ENCODE data around the gene RICTOR. TPM values are rescaled to one million over a fixed set of nuclear protein-coding genes. Genes with fewer than 3 reads are reported as not detected.

RICTOR gene
- total RNA-seq, 1 experiment from 2014 or later, result 22.4 TPM

- H3K27ac Mint-ChIP-seq, result no peak overlapping the region
- H3K27me3 Mint-ChIP-seq (ENCODE audit: low read depth), result peaks cover 5% of the 10 kb centered on the region; the same call in 1 of the 2 replicates
- POLR2A ChIA-PET, result no interaction called here
- peaks cover 21% of the 10 kb centered on the region for H3K36me3 Mint-ChIP-seq
- no peaks in the 10 kb centered on the region for H3K4me1 Mint-ChIP-seq
- CTCF ChIA-PET, result interaction anchor here (2.0 kb wide), 1 partner anchor 15 kb away, joined by 5 read pairs; no protein-coding TSS in a partner anchor
- H3K4me3 Mint-ChIP-seq, result no peak overlapping the region
- TF ChIP-seq JAZF1 (CRISPR knock-in tag; IDR thresholded peaks at IDR 0.05) (no peak), OVOL2 (CRISPR knock-in tag; IDR thresholded peaks at IDR 0.05; ENCODE audit: borderline replicate concordance) (no peak), PREB (CRISPR knock-in tag; IDR thresholded peaks at IDR 0.05; ENCODE audit: borderline replicate concordance) (no peak), CBFB (CRISPR knock-in tag; IDR thresholded peaks at IDR 0.05; ENCODE audit: low read depth) (no peak), ZSCAN18 (CRISPR knock-in tag; IDR thresholded peaks at IDR 0.05) (no peak), CTCF (IDR thresholded peaks at IDR 0.05) (no peak), ERG (CRISPR knock-in tag; IDR thresholded peaks at IDR 0.05) (no peak), NFATC4 (CRISPR knock-in tag; IDR thresholded peaks at IDR 0.05) (no peak), MXD4 (CRISPR knock-in tag; IDR thresholded peaks at IDR 0.05; ENCODE audit: borderline replicate concordance) (no peak), ZNF317 (CRISPR knock-in tag; IDR thresholded peaks at IDR 0.05; ENCODE audit: borderline replicate concordance, low read depth) (no peak), ZBTB21 (CRISPR knock-in tag; IDR thresholded peaks at IDR 0.05; ENCODE audit: borderline replicate concordance) (no peak), GABPB1 (CRISPR knock-in tag; IDR thresholded peaks at IDR 0.05) (no peak)
- TF ChIP-seq, protein P1, sequence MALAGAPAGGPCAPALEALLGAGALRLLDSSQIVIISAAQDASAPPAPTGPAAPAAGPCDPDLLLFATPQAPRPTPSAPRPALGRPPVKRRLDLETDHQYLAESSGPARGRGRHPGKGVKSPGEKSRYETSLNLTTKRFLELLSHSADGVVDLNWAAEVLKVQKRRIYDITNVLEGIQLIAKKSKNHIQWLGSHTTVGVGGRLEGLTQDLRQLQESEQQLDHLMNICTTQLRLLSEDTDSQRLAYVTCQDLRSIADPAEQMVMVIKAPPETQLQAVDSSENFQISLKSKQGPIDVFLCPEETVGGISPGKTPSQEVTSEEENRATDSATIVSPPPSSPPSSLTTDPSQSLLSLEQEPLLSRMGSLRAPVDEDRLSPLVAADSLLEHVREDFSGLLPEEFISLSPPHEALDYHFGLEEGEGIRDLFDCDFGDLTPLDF (CRISPR knock-in tag; IDR thresholded peaks at IDR 0.05), result no peak
- TF ChIP-seq, protein P2, sequence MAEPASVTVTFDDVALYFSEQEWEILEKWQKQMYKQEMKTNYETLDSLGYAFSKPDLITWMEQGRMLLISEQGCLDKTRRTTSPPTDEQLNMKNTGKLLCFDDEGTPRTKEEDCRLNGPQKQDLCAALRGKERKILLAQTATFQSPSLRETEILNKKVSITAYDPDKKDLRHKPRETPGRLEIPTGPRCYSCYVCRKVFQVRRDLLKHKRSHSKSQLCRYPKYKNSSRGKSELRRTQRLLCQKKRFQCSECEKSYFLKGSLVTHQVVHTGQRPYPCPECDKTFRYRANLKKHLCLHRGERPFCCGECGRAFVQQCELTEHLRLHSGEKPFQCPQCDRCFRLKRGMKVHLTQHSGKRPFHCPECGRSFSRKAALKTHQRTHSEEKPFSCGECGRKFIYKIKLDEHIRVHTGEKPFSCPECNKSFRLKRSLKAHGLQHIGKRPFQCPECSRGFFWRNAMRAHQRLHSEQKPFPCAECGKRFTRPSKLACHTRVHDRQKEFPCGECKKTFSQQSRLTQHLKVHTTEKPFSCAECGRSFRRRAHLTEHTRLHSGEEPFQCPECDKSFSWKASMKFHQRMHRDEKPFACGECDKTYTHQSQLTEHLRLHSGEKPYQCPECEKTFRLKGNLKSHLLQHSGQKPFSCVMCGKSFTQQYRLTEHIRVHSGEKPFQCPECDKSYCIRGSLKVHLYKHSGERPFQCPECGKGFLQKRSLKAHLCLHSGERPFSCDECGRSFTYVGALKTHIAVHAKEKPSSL (CRISPR knock-in tag; conservative IDR thresholded peaks at IDR 0.05), result no peak
- H3K9me3 Mint-ChIP-seq, result peaks cover 45% of the 10 kb centered on the region
- DNase-seq (ENCODE audit: low spot score) (no peak), ATAC-seq (no peak)
Observed at GRCh38 chr5:38906503-38906902, 167.7 kb downstream of the RICTOR start.

- peaks cover 38% of the 10 kb centered on the region for H3K9me3 Mint-ChIP-seq
- H3K4me3 Mint-ChIP-seq, result no peak overlapping the region
- peaks cover 21% of the 10 kb centered on the region for H3K36me3 Mint-ChIP-seq
- POLR2A ChIA-PET, result no interaction called here
- no peak for ATAC-seq
- no peak overlapping the region for H3K27ac Mint-ChIP-seq
- peaks cover 5% of the 10 kb centered on the region; the same call in 1 of the 2 replicates for H3K27me3 Mint-ChIP-seq (ENCODE audit: low read depth)
- H3K4me1 Mint-ChIP-seq, result no peaks in the 10 kb centered on the region
- no peak for DNase-seq (ENCODE audit: low spot score)
- CTCF ChIA-PET, result interaction anchor here (2.0 kb wide), 1 partner anchor 16 kb away, joined by 5 read pairs; no protein-coding TSS in a partner anchor
- TF ChIP-seq ZNF532 (CRISPR knock-in tag; IDR thresholded peaks at IDR 0.05; ENCODE audit: borderline replicate concordance) (no peak), ZNF263 (CRISPR knock-in tag; IDR thresholded peaks at IDR 0.05; ENCODE audit: low read depth) (no peak), SOX15 (CRISPR knock-in tag; IDR thresholded peaks at IDR 0.05) (no peak), ATF2 (CRISPR knock-in tag; IDR thresholded peaks at IDR 0.05; ENCODE audit: borderline replicate concordance, low read depth) (no peak), JAZF1 (CRISPR knock-in tag; IDR thresholded peaks at IDR 0.05) (no peak), MYBL2 (CRISPR knock-in tag; IDR thresholded peaks at IDR 0.05) (no peak)
Observed at GRCh38 chr5:38905516-38905915, 168.7 kb downstream of the RICTOR start.
